Esophagus squamous epithelium (tissue), 5 donors: ENCODE measurements around the gene AHR. TPM values are rescaled to one million over a fixed set of nuclear protein-coding genes. Genes with fewer than 3 reads are reported as not detected.

Experiments
- DNase-seq: peaks from one replicate; lab custom pipeline; 2025; lab: John Stamatoyannopoulos, UW
- H3K27ac ChIP-seq, 4 donors: fragments of 200-600 bp; sonication (generic); one replicate each; pipeline ENCODE4 v1.5.1; 2016 to 2019; ENCODE audit warnings: mild to moderate bottlenecking in 1 of 4
- H3K27me3 ChIP-seq, 4 donors: fragments of 200-600 bp; sonication (generic); 1 replicate in 3 of 4; 2 replicates in 1 of 4; pipeline versions ENCODE4 v1.5.1 to v1.6.0; 2017 to 2021; ENCODE audit warnings: antibody characterized with exemption in 1 of 4
- H3K36me3 ChIP-seq, 3 donors: fragments of 200-600 bp; sonication (generic); one replicate each; pipeline ENCODE4 v1.5.1; 2016 to 2019
- H3K4me1 ChIP-seq, 3 donors: fragments of 200-600 bp; sonication (generic); one replicate each; pipeline ENCODE4 v1.5.1; 2017 to 2019
- H3K4me3 ChIP-seq, 4 donors: fragments of 200-600 bp; sonication (generic); 1 replicate in 3 of 4; 2 replicates in 1 of 4; pipeline ENCODE4 v1.5.1; 2016 to 2019; ENCODE audit warnings: mild to moderate bottlenecking in 2 of 4, moderate library complexity in 1 of 4
- H3K9me3 ChIP-seq, 3 donors: fragments of 200-600 bp; sonication (generic); one replicate each; pipeline ENCODE4 v1.5.1; 2016 to 2019
- POLR2A ChIP-seq, 4 donors: fragments of 450-650 bp; IDR thresholded peaks; one replicate each; pipeline ENCODE4 v1.6.1; 2017; ENCODE audit warnings: antibody characterized with exemption in 4 of 4, mild to moderate bottlenecking in 4 of 4, moderate library complexity in 3 of 4
- WGBS, 2 donors: methylation state at CpG; one replicate each; pipeline ENCODE4 v1.1.5; 2018; 5-methylcytosine and 5-hydroxymethylcytosine counted together
- intact Hi-C: fragments of 100-400 bp; cut with DNase I; formaldehyde crosslinking; loops from one replicate; pipeline ENCODE4 v1.15.0; 2022
- total RNA-seq, 4 donors: library from RNA; depleted of rRNA; stranded (reverse); fragments of >200 nt; gene quantifications; one replicate each; pipeline ENCODE4 v1.1.0, GENCODE V29; 2016
- TF ChIP-seq, protein P1 (sequence below), 6 experiments: fragments of 450-650 bp in 4 of 6; fragments of 200-600 bp in 2 of 6; sonication (generic) in 2 of 6; IDR thresholded peaks; one replicate each; pipeline ENCODE4 v1.5.1; 2016 to 2019; ENCODE audit warnings: antibody characterized with exemption in 6 of 6, mild to moderate bottlenecking in 4 of 6, moderate library complexity in 4 of 6
- donor health status: DM: yes; HTN: yes; CAD: no.

Gene AHR
- total RNA-seq, 4 donors from 2014 or later = 29.8 to 89.5 (median 57.5) TPM

DNA sequence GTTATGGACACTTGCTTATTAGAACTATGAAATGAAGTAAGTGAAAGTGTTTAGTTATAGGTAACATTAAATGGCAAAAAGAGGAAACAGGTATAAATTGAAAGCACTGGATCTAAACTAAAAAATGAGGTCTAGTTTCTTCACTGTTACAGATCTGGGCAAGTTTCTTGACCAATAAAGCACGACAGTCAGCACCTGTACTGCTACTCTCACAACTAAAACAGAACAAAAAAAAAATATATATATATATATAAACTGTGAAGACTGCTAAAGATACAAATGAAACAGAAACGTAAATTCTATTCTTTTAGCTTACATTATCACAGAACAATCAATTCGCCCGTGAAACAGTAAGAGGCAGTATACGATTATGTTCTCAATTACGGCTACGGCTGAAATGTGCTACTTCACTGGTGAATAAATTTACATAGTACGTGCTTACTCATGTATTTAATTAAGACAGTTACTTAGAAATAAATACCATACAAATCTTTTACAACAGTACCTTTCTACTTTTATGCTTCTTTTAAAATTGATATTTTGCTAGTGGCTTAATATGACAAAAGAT lies 4.2 kb downstream of the AHR start:
- H3K4me1 ChIP-seq = peaks cover 22 to 76% (median 37%) of the 10 kb centered on the region in 3 donors
- H3K27me3 ChIP-seq = no peaks in the 10 kb centered on the region
- no peaks in the 10 kb centered on the region for H3K36me3 ChIP-seq
- 1 to 2% methylated on average over 8 of the region's 8 CpGs for WGBS, 2 donors
- TF ChIP-seq POLR2A (IDR thresholded peaks at IDR 0.05) = no peak
- TF ChIP-seq, protein P1, sequence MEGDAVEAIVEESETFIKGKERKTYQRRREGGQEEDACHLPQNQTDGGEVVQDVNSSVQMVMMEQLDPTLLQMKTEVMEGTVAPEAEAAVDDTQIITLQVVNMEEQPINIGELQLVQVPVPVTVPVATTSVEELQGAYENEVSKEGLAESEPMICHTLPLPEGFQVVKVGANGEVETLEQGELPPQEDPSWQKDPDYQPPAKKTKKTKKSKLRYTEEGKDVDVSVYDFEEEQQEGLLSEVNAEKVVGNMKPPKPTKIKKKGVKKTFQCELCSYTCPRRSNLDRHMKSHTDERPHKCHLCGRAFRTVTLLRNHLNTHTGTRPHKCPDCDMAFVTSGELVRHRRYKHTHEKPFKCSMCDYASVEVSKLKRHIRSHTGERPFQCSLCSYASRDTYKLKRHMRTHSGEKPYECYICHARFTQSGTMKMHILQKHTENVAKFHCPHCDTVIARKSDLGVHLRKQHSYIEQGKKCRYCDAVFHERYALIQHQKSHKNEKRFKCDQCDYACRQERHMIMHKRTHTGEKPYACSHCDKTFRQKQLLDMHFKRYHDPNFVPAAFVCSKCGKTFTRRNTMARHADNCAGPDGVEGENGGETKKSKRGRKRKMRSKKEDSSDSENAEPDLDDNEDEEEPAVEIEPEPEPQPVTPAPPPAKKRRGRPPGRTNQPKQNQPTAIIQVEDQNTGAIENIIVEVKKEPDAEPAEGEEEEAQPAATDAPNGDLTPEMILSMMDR (IDR thresholded peaks at IDR 0.05) = peak in 5 of 6 experiments; percentile 8 to 50 (median 39)
- H3K9me3 ChIP-seq = no peaks in the 10 kb centered on the region
- H3K4me3 ChIP-seq = peak overlapping the region in 3 of 4 donors; percentile 74 to 100 (median 84)
- intact Hi-C loops = loop anchor here (10.0 kb wide), 1 partner anchor 318 kb away; no protein-coding TSS in a partner anchor
- no peak for DNase-seq
- H3K27ac ChIP-seq = peak overlapping the region; percentile 25 to 97 (median 82)

DNA sequence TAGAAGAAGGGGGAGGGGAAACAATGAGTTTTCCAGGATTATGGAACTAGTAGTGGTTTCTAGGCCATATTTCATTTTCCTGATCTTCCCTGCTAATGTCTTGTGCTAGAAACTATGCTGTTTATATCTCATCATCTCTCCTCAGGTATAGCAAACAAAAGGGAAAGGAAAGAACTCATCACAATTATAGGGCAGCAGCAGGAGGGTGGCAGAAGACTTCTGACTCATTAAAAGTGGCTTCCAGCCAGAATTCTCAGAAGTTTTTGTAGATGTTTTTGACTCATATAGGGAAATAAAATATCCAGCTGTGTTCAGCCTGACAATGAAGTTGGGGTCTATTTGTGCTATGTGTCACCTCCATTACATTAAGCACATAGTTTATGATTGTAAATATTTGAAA lies 6.5 kb downstream of the AHR start:
- no peaks in the 10 kb centered on the region for H3K27me3 ChIP-seq
- H3K36me3 ChIP-seq = no peaks in the 10 kb centered on the region
- DNase-seq = no peak
- intact Hi-C loops = loop anchor here (10.0 kb wide), 1 partner anchor 320 kb away; no protein-coding TSS in a partner anchor
- H3K9me3 ChIP-seq = no peaks in the 10 kb centered on the region
- H3K27ac ChIP-seq = peak overlapping the region; percentile 68 to 97 (median 90)
- H3K4me1 ChIP-seq = peaks cover 22 to 94% (median 33%) of the 10 kb centered on the region in 3 donors
- peak overlapping the region in 3 of 4 donors; percentile 4 to 100 (median 84) for H3K4me3 ChIP-seq
- TF ChIP-seq POLR2A (IDR thresholded peaks at IDR 0.05) = no peak
- TF ChIP-seq, protein P1 (IDR thresholded peaks at IDR 0.05) = no peak

DNA sequence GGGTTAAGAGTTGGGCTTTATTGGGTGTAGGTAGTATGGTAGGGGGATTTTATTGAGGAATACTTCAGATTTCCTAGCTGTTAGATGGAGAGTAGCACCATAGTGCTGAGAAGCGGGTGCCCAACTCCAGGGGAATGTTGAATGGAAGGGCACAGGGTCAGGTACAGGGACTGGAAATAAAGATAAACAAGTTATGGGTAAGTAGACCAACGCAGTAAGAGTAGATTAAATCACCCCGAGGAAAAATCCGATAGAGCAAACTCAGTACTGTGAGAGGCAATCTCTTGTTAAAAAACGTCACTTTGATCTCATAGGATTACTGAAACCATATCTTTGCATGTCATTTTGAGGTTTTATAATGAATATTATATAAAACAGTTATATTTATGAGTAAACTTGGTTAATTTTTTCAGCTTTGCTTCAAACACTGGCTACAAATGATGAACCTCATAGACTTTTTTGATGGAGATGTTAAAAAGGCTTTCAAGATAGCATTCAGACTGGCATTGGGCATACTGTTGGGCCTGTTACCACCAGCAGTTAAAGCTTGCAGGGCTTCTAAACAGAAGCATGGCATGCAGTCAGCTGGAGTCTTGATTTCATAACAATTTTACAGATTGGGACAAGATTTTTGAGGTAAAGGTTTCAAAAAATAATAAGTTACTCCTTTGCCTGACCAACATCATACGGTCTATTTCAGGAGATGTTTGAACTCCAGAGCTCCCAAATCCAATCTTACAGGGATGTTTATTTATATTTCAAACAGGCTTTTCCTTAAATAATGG lies 7.1 kb downstream of the AHR start:
- Histone ChIP-seq H3K36me3 (peaks cover 0 to 3% (median 0%) of the 10 kb centered on the region in 3 donors), H3K27me3 (no peaks in the 10 kb centered on the region), H3K27ac (peak overlapping the region; percentile 68 to 97 (median 90)), H3K4me1 (peaks cover 22 to 100% (median 33%) of the 10 kb centered on the region in 3 donors), H3K9me3 (no peaks in the 10 kb centered on the region), H3K4me3 (peak overlapping the region in 2 of 4 donors; percentile 84 to 100)
- intact Hi-C loops = loop anchor here (10.0 kb wide), 1 partner anchor 321 kb away; no protein-coding TSS in a partner anchor
- TF ChIP-seq, protein P1 (IDR thresholded peaks at IDR 0.05) = no peak
- no peak for TF ChIP-seq POLR2A (IDR thresholded peaks at IDR 0.05)
- WGBS, 2 donors = 20 to 42% methylated on average over 6 of the region's 6 CpGs
- DNase-seq = no peak

DNA sequence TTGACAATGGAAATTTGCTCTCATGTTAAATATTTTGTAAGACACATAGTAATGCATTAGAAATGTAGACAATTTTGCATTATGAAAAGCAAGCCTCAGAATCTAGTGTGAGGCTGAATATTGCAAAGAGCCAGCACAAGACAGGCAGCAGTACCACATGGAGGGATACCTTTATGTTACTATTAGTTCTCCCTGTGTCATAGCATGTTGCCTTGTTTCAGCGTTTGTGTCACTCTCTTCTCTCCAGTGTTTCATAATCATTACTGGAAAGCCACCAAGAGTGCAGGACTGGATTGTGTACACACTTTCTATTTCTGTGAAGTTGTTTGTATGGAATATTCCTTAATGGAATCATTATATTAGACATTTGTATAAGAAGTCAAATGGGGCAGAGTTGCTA lies 8.5 kb downstream of the AHR start:
- Histone ChIP-seq H3K9me3 (no peaks in the 10 kb centered on the region), H3K4me3 (peak overlapping the region in 3 of 4 donors; percentile 6 to 100 (median 10)), H3K27ac (peak overlapping the region; percentile 22 to 97 (median 81)), H3K4me1 (peaks cover 22 to 99% (median 31%) of the 10 kb centered on the region in 3 donors), H3K27me3 (no peaks in the 10 kb centered on the region), H3K36me3 (peaks cover 0 to 17% (median 0%) of the 10 kb centered on the region in 3 donors)
- intact Hi-C loops = loop anchor here (10.0 kb wide), 1 partner anchor 322 kb away; no protein-coding TSS in a partner anchor
- no peak for DNase-seq
- TF ChIP-seq, protein P1 (IDR thresholded peaks at IDR 0.05) = no peak
- TF ChIP-seq POLR2A (IDR thresholded peaks at IDR 0.05) = no peak
- 0% methylated on average over 1 of the region's 1 CpG for WGBS, 2 donors
